ENCODE results near the gene TBC1D21. TPM values are rescaled to one million over a fixed set of nuclear protein-coding genes. Genes with fewer than 3 reads are reported as not detected.

TBC1D21 gene
- total RNA-seq, 1 donor from 2014 or later = not detected

GRCh38 chr15:73923156-73923487, 49.8 kb downstream of the TBC1D21 start:
- Histone ChIP-seq H3K36me3 (peaks cover 7 to 13% of the 10 kb centered on the region in 2 donors), H3K9me3 (no peaks in the 10 kb centered on the region), H3K27ac (peak overlapping the region; percentile 92 to 97), H3K27me3 (no peaks in the 10 kb centered on the region), H3K4me1 (peaks cover 46% of the 10 kb centered on the region in 2 donors), H3K4me3 (peak overlapping the region; percentile 37 to 65)
- no peak for DNase-seq (ENCODE audit: low spot score in 2 of 2)
- TF ChIP-seq, protein P1, sequence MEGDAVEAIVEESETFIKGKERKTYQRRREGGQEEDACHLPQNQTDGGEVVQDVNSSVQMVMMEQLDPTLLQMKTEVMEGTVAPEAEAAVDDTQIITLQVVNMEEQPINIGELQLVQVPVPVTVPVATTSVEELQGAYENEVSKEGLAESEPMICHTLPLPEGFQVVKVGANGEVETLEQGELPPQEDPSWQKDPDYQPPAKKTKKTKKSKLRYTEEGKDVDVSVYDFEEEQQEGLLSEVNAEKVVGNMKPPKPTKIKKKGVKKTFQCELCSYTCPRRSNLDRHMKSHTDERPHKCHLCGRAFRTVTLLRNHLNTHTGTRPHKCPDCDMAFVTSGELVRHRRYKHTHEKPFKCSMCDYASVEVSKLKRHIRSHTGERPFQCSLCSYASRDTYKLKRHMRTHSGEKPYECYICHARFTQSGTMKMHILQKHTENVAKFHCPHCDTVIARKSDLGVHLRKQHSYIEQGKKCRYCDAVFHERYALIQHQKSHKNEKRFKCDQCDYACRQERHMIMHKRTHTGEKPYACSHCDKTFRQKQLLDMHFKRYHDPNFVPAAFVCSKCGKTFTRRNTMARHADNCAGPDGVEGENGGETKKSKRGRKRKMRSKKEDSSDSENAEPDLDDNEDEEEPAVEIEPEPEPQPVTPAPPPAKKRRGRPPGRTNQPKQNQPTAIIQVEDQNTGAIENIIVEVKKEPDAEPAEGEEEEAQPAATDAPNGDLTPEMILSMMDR (IDR thresholded peaks at IDR 0.05) = no peak
- intact Hi-C loops (cut with DNase I) = loop anchor here (5.0 kb wide), 2 partner anchors 121 to 241 kb away; partner anchors contain the start of gene CD276

DNA sequence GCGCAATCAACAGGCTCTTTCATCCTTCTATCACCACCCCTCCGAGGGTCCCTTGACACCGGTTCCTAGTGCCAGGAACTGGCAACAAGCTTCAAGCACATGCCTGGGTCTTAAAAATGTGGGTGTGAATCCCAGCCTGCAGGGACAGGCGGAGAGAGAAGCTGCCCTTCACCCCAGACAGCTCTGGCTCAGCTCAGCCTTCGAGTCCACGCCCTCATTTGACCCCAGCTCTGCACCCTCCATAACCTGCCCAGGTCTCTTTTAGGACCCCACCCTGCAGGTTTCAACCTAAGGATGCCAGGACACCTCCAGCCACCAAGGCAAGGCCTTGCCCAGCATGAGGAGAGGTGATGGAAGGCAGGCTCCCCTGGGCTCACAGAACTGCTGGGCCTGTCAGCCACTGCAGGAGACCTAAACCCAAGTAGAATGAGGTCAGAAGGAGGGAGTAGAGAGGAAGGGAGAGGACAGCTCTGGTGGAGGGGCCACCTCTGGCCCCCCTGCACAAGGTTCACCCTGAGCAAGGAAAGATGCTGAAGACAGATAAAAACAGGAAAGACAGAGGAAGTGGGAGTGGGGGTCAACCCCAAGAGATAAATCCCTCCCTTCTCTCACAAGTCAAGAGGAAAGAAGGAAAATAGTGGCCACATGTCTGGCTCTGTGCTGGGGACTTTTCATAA, 50.3 kb downstream of the TBC1D21 start:
- Histone ChIP-seq H3K4me3 (peak overlapping the region in 1 of 2 donors; percentile 65), H3K27me3 (no peaks in the 10 kb centered on the region), H3K27ac (peak overlapping the region; percentile 92 to 97), H3K4me1 (peaks cover 46% of the 10 kb centered on the region in 2 donors), H3K36me3 (peaks cover 4 to 10% of the 10 kb centered on the region in 2 donors), H3K9me3 (no peaks in the 10 kb centered on the region)
- TF ChIP-seq, protein P1 (IDR thresholded peaks at IDR 0.05) = no peak
- intact Hi-C loops (cut with DNase I) = loop anchor here (5.0 kb wide), 2 partner anchors 121 to 241 kb away; partner anchors contain the start of gene CD276
- no peak for DNase-seq (ENCODE audit: low spot score in 2 of 2)

DNA sequence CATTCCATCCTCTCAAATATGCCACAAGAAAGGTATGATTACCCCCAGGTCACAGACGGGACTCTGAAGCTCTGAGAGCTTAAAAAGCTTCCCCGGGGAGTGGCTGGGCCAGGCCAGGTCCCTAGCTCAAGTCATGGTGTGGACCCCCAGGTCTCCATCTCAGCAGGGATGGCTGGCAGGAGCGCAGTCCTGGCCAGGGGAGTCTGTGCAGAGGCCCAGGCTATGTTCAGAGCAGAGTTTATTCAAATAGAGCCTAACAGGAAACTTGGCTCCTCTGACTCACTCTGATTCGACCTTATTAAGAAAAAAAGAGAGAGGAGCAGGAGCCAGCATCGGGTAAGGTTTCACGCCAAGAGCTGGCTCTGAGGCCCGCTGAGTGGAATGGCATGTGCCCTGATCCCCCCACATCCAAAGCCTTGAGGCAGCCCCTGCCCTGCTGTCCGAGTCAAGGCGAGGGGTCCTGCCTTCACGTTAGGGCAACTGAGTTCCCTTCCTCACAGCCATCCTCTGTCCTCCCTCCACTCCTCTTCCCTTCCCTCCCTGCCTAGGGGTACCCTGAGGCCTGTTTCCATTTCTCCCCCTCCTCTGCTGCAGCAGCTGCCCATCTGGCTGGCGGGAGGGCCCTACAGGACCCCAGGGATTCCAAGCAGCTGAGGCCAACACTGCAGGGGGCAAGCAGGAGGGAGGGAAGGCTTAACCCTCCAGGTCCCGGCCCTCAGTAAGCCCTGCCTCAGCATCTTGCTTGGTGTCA, 51.0 kb downstream of the TBC1D21 start:
- Histone ChIP-seq H3K4me1 (peaks cover 52 to 53% of the 10 kb centered on the region in 2 donors), H3K27ac (peak overlapping the region; percentile 92 to 97), H3K4me3 (peak overlapping the region in 1 of 2 donors; percentile 65), H3K27me3 (no peaks in the 10 kb centered on the region), H3K9me3 (no peaks in the 10 kb centered on the region), H3K36me3 (peaks cover 0 to 4% of the 10 kb centered on the region in 2 donors)
- peak in 1 of 2 donors; percentile 85 for DNase-seq (ENCODE audit: low spot score in 2 of 2)
- intact Hi-C loops (cut with DNase I) = loop anchor here (5.0 kb wide), 2 partner anchors 122 to 242 kb away; partner anchors contain the start of gene CD276
- TF ChIP-seq, protein P1 (IDR thresholded peaks at IDR 0.05) = no peak

GRCh38 chr15:73925848-73926218, 52.5 kb downstream of the TBC1D21 start:
- TF ChIP-seq, protein P1 (IDR thresholded peaks at IDR 0.05) = no peak
- Histone ChIP-seq H3K36me3 (no peaks in the 10 kb centered on the region), H3K27ac (peak overlapping the region; percentile 92 to 97), H3K4me1 (peaks cover 60 to 65% of the 10 kb centered on the region in 2 donors), H3K27me3 (no peaks in the 10 kb centered on the region), H3K4me3 (peak overlapping the region; percentile 65 to 88), H3K9me3 (no peaks in the 10 kb centered on the region)
- no peak for DNase-seq (ENCODE audit: low spot score in 2 of 2)
- intact Hi-C loops (cut with DNase I) = no loop called here

- DNase-seq (ENCODE audit: low spot score in 2 of 2) = peak; percentile 44 to 93
- Histone ChIP-seq H3K4me1 (peaks cover 60 to 64% of the 10 kb centered on the region in 2 donors), H3K27ac (peak within 1 kb of the TSS; percentile 92 to 97), H3K27me3 (no peaks in the 10 kb centered on the region), H3K9me3 (no peaks in the 10 kb centered on the region), H3K36me3 (no peaks in the 10 kb centered on the region), H3K4me3 (peak within 1 kb of the TSS; percentile 65 to 88)
- intact Hi-C loops (cut with DNase I) = loop anchor here (1.0 kb wide), 2 partner anchors 16 to 25 kb away; no protein-coding TSS in a partner anchor
- TF ChIP-seq, protein P1 (IDR thresholded peaks at IDR 0.05) = no peak
These were observed 53.0 kb downstream of the TBC1D21 start, which contains the start of gene LOXL1 for GRCh38 chr15:73926219-73927002. TSS of gene LOXL1 (plus strand) at chr15:73926462. CDS start at chr15:73926784, 322 bp downstream.
